ENCODE results near the gene SEMA5A. TPM values are rescaled to one million over a fixed set of nuclear protein-coding genes. Genes with fewer than 3 reads are reported as not detected.

SEMA5A gene
- polyA plus RNA-seq, 4 donors: 13.2 to 39.5 (median 36.3) TPM

DNA sequence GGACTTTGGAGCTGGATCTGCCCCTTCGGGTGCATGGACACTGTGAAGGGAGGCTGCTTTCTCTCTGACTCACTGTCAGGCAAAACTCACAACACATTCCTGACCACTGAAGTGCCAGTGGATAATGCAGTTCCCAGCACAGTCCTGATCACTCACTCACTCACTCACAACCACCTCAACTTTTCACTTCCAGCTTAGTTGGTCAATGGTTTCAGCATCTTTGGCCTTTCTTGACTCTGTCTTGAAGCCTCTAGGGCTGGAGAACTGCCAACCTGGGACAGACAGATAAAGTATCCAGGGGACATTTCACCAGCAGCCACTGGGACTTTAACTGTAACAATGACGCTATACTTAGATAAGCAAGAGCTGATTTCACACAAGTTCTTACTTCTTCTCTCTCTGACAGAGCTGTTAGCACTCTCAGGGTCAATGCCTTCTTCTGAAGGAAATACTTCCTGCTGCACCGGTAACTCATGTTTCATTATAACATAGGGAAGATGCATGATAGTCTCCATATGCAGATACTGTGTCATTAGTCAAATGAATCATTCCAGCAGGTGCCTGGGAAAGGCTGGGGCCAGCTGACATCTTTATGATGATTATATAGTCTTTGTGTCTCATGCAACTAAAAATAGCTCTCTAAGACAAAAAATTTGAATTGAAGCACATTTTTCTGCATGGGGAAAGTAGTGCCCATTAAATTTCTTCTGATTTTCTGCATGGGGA, 499.0 kb downstream of the SEMA5A start:
- no peak for DNase-seq (ENCODE audit: low read depth in 4 of 4, low spot score in 3 of 4)

DNA sequence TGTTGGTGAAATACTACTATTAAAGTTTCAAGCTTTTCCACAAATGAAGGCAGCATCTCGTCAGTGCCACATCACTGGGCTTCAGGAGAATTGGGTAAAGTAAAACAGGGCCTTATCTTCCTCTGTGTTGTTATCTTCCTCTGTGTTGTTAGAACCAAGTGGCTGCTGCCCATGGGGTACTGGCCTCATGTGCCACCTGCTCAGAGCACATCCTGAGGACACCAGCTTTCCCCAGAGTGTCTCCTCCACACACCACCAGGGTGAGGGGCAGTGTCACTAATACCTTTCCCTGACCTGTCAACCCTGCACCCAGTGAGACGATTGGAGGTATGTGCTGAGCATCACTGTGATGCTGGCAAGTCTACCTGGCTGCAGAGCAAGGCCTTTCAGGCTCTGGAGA, 499.9 kb downstream of the SEMA5A start:
- DNase-seq (ENCODE audit: low read depth in 4 of 4, low spot score in 3 of 4): no peak

- DNase-seq (ENCODE audit: low read depth in 4 of 4, low spot score in 3 of 4): no peak
Measured at GRCh38 chr5:9042241-9042640, 503.6 kb downstream of the SEMA5A start.

DNA sequence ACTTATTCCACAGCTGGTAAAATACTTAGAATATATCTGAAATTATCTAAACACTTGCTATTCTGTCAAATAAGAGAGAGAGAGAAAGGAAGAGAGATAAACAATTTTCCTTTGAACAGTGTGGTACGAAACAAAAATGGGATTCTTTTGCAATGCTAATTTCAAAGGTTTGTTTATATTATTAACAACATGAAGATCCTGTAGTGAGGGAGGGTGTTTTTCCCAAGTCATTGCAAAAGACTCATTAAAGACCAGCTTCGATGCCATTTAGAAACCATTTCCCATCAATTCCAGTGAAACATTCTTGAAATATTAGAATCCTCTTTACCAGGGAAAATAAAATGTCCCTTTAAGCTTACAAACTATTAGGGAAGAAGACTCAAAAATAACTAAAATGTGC, 505.4 kb downstream of the SEMA5A start:
- DNase-seq (ENCODE audit: low read depth in 4 of 4, low spot score in 3 of 4): no peak

DNA sequence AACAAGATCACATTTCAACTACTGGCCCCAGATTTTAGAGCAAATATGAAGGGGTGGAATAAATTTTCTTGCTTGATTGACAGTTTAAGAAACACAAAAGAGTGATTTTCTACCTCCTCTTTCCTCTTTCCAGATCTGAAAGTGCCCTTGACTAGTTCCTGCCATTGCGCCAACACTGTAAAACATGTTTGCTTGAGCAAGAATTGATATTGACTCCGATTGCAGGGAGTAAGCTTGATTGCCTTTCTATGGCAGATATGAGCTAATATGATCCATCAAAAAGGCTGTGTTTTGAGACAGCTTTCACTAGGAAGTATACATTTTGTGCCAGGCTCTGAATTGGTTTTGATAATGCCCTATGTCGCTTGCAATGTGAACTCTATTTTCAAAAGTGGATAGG, 508.8 kb downstream of the SEMA5A start:
- no peak for DNase-seq (ENCODE audit: low read depth in 4 of 4, low spot score in 3 of 4)

GRCh38 chr5:9035346-9035745, 510.5 kb downstream of the SEMA5A start:
- DNase-seq (ENCODE audit: low read depth in 4 of 4, low spot score in 3 of 4): no peak

DNA sequence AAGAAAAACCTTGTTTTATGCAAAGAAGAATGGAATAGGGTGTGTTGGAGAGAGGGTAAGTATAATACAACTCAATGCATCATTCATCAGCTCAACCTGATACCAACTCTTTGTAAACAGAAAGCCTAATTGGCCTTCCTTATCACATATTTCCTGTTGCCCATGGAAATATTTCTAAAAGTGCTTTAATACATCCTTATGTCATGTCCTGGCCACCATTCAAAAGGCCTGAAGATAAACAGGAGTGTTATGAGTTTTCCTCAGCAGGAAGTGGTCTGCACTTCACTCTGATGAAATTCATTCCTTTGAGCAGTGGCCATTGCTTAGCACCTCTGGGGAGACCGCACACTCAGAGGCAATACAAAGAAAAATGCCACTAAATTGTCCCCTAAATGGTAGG, 511.2 kb downstream of the SEMA5A start:
- no peak for DNase-seq (ENCODE audit: low read depth in 4 of 4, low spot score in 3 of 4)

- no peak for DNase-seq (ENCODE audit: low read depth in 4 of 4, low spot score in 3 of 4)
Measured at GRCh38 chr5:9033524-9033923, 512.4 kb downstream of the SEMA5A start.

DNA sequence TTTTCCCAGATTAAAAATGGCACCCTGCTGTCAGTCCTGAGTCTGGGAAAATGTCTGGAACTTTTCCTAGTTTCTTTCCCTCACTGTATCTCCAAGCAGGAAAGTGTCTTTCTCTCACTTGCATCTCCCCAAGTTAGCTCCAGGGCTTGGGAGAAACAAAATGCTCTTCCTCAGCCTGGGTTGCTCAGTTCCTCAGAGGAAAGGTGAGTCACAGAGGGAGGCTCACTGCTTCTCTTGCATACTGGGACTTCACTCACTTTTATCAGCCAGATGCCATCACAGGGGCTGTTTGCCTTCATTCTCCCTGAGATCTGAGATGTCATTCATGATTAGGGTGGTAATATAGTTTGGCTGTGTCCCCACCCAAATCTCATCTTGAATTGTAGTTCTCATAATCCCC, 519.9 kb downstream of the SEMA5A start:
- no peak for DNase-seq (ENCODE audit: low read depth in 4 of 4, low spot score in 3 of 4)

DNA sequence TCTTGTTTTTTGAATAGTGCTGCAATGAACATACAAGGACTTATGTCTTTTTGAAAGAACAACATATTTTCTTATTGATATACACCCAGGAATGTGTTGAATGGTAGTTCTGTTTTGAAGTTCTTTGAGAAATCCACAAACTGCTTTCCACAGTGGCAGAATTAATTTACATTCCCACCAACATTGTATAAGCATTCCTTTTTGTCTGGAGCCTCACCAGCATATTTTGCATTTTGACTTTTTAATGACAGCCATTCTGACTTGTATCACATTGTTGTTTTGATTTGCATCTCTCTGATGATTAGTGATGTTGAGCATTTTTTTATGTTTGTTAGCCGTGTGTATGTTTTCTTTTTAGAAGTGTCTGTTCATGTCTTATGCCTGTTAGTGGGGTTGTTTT, 524.9 kb downstream of the SEMA5A start:
- DNase-seq (ENCODE audit: low read depth in 4 of 4, low spot score in 3 of 4): no peak

DNA sequence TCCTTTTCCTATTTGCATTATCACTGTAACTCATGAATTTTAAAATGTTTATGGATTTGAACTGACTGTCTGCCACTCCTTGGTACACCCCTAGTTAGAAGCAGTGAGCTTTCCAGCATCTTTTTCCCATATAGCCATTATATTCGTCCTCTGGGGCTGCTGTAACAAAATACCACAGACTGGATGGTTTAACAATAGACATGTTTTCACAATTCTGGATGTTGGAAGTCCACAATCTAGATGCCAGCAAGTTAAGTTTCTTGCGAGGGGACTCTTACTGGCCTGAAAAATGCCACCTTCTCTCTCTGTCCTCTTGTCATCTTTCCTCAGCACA, 530.0 kb downstream of the SEMA5A start:
- no peak for DNase-seq (ENCODE audit: low read depth in 4 of 4, low spot score in 3 of 4)

- DNase-seq (ENCODE audit: low read depth in 4 of 4, low spot score in 3 of 4): no peak
Measured at GRCh38 chr5:9015260-9015936, 530.5 kb downstream of the SEMA5A start.

- DNase-seq (ENCODE audit: low read depth in 4 of 4, low spot score in 3 of 4): no peak
Measured at GRCh38 chr5:9013147-9013546, 532.7 kb downstream of the SEMA5A start.

DNA sequence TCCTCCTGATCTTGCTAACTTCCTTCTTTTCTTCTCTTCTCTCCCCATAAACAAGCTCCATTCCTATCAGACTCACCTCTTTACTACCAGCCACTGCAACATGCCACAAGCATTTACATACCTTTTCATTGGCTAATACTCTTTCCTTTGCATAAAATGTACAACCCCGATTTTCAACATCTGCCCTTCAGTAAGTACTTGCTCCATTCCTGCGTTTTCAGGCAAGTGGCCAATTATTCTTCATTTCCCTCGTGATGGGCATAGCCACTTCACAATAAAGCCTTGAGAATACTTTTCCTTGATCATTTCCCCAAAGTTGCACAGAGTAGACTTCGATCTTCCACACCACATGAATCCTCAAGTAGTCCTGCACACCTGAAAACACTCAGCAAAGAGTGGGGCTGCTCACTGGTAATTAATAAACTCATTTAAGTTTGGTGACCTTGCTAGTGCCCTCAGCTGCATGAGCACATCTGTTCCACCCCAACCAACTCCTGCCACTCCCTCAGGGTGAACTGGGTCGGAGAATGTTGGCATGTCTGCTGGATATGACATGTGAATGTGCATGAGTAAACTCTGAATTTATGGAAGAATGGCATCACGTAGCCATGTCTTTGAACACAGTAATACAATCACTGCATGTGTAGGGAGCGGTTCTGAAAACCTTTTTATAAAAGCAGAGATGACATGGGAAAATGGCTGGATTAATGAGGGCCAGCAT, 535.8 kb downstream of the SEMA5A start:
- no peak for DNase-seq (ENCODE audit: low read depth in 4 of 4, low spot score in 3 of 4)

- no peak for DNase-seq (ENCODE audit: low read depth in 4 of 4, low spot score in 3 of 4)
Measured at GRCh38 chr5:8997542-8998070, 548.3 kb downstream of the SEMA5A start.

DNA sequence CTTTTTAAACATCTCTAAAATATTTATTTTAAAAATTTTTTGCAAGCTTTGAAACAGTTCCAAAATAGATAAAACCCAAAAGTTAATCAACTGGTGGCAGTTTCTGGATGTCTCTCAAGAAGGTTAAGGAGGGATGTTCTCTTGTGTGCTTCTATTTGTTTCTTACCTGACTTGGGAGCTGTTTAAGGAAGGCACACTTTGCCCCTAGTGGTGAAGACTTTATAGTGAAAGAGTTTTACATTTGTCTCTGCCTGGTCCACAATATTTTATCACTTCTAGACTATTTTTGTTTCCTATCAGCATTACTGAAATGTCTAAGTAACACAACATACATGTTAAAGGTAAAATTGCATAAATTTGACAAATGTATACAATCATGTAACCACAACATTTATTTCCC, 552.8 kb downstream of the SEMA5A start:
- no peak for DNase-seq (ENCODE audit: low read depth in 4 of 4, low spot score in 3 of 4)

Other genes starting within 250 kb of the SEMA5A start
- gene TAS2R1, start 84.3 kb upstream of the SEMA5A start, polyA plus RNA-seq (ENCODE audit: insufficient read length in 4 of 4): under 1 TPM in 2 of 4 donors, not detected in 2; 0.15 TPM